B cell (primary cell): ENCODE results near the gene TRUB1. TPM values are rescaled to one million over a fixed set of nuclear protein-coding genes. Genes with fewer than 3 reads are reported as not detected.

Experiments
- ATAC-seq: fragments of 200-7000 bp; cut with Tn5 transposase; one replicate; pipeline ENCODE4 v1.10.0; 2021; ENCODE audit warnings: low read depth, mild to moderate bottlenecking, moderate number of reproducible peaks, moderate library complexity
- CTCF ChIA-PET: fragments of 350-600 bp; sonication (Branson Sonifier 250); formaldehyde crosslinking; loops from one replicate; lab custom pipeline; 2021; ENCODE audit warnings: antibody characterized with exemption, inconsistent platforms; lab: Charles Lee
- POLR2A ChIA-PET: fragments of 350-600 bp; sonication (Branson Sonifier 250); formaldehyde crosslinking; loops from one replicate; lab custom pipeline; 2021; ENCODE audit warnings: antibody characterized with exemption; lab: Charles Lee
- DNase-seq: peaks from one replicate; pipeline ENCODE4 v3.0.0; 2013
- H2AFZ ChIP-seq: 2 replicates; pipeline ENCODE4 v1.6.1; 2012; ENCODE audit warnings: mild to moderate bottlenecking, low read depth, low read length; ENCODE audit not compliant: insufficient read depth, poor library complexity, severe bottlenecking
- H3K27ac ChIP-seq, 2 donors: 1 replicate in 1 of 2; 2 replicates in 1 of 2; pipeline ENCODE4 v1.5.1; 2012 to 2013; ENCODE audit warnings: low read length in 2 of 2, mild to moderate bottlenecking in 2 of 2, moderate library complexity in 1 of 2
- H3K27me3 ChIP-seq, 4 experiments: fragments of 200-600 bp in 1 of 4; sonication (generic) in 1 of 4; replicated peaks in 1 of 4; 1 replicate in 2 of 4; 2 replicates in 2 of 4; pipeline versions ENCODE4 v1.6.1 to v1.7.0; 2013 to 2016; ENCODE audit warnings: low read length in 3 of 4, mild to moderate bottlenecking in 2 of 4, mixed read lengths in 1 of 4, moderate library complexity in 1 of 4; ENCODE audit not compliant: insufficient read depth in 4 of 4, control insufficient read depth in 3 of 4; ENCODE audit errors: control extremely low read depth in 1 of 4
- H3K36me3 ChIP-seq, 2 experiments: replicated peaks in 1 of 2; 1 replicate in 1 of 2; 2 replicates in 1 of 2; pipeline versions ENCODE4 v1.6.1 to v1.7.1; 2013; ENCODE audit warnings: low read length in 1 of 2; ENCODE audit not compliant: insufficient read depth in 2 of 2, control insufficient read depth in 1 of 2; ENCODE audit errors: control extremely low read depth in 1 of 2, extremely low read depth in 1 of 2
- H3K4me1 ChIP-seq, 2 donors: fragments of 200-600 bp in 1 of 2; sonication (generic) in 1 of 2; 1 replicate in 1 of 2; 2 replicates in 1 of 2; pipeline versions ENCODE4 v1.5.1 to v1.6.1; 2013 to 2017; ENCODE audit warnings: low read length in 2 of 2; ENCODE audit not compliant: control insufficient read depth in 2 of 2, insufficient read depth in 2 of 2
- H3K4me2 ChIP-seq: replicated peaks from 2 replicates; pipeline ENCODE3; 2012; ENCODE audit warnings: mild to moderate bottlenecking, low read depth, low read length; ENCODE audit not compliant: poor library complexity, severe bottlenecking
- H3K4me3 ChIP-seq, 5 experiments: fragments of 200-600 bp in 1 of 5; sonication (generic) in 1 of 5; 1 replicate in 3 of 5; 2 replicates in 2 of 5; pipeline versions ENCODE4 v1.5.1 to v1.7.0; 2011 to 2016; ENCODE audit warnings: low read length in 4 of 5, mild to moderate bottlenecking in 4 of 5, low read depth in 2 of 5, control low read depth in 1 of 5, moderate library complexity in 1 of 5; ENCODE audit not compliant: insufficient read depth in 1 of 5; ENCODE audit errors: control extremely low read depth in 1 of 5, extremely low read depth in 1 of 5
- H3K79me2 ChIP-seq: fragments of 200-600 bp; sonication (generic); one replicate; pipeline ENCODE4 v1.6.0; 2016; ENCODE audit warnings: low read length; ENCODE audit not compliant: control insufficient read depth, insufficient read depth
- H3K9ac ChIP-seq: fragments of 200-600 bp; sonication (generic); 2 replicates; pipeline ENCODE4 v1.6.1; 2017; ENCODE audit warnings: mild to moderate bottlenecking, low read length, moderate library complexity
- H3K9me3 ChIP-seq, 3 donors: one replicate each; pipeline versions ENCODE4 v1.6.1 to v1.7.1; 2013; ENCODE audit warnings: low read length in 2 of 3; ENCODE audit not compliant: control insufficient read depth in 2 of 3, insufficient read depth in 1 of 3; ENCODE audit errors: control extremely low read depth in 1 of 3
- H4K20me1 ChIP-seq: 2 replicates; pipeline ENCODE4 v1.6.0; 2012; ENCODE audit warnings: mild to moderate bottlenecking, low read length; ENCODE audit not compliant: insufficient read depth, control insufficient read depth, poor library complexity, severe bottlenecking
- H3K27ac Mint-ChIP-seq: one replicate; pipeline ENCODE4 v1.8.0; 2021; ENCODE audit warnings: mixed read lengths
- H3K27me3 Mint-ChIP-seq: one replicate; pipeline ENCODE4 v1.8.0; 2021; ENCODE audit warnings: mixed read lengths
- H3K4me1 Mint-ChIP-seq: one replicate; pipeline ENCODE4 v1.8.0; 2021; ENCODE audit warnings: mixed read lengths
- H3K4me3 Mint-ChIP-seq: one replicate; pipeline ENCODE4 v1.8.0; 2021; ENCODE audit warnings: mixed read lengths
- H3K9me3 Mint-ChIP-seq: one replicate; pipeline ENCODE4 v1.8.0; 2022; ENCODE audit warnings: mixed read lengths; ENCODE audit not compliant: insufficient read depth
- CTCF ChIP-seq: fragments of 200-600 bp; IDR thresholded peaks from one replicate; pipeline ENCODE4 v1.8.0; 2022; ENCODE audit warnings: antibody characterized with exemption, mild to moderate bottlenecking
- EZH2 ChIP-seq: IDR thresholded peaks from 2 replicates; pipeline ENCODE4 v1.6.1; 2012; ENCODE audit warnings: borderline replicate concordance, low read depth, mild to moderate bottlenecking, moderate library complexity, low read length; ENCODE audit not compliant: insufficient read depth, poor library complexity, severe bottlenecking
- WGBS: methylation state at CpG from one replicate; pipeline ENCODE4 v1.1.5; 2013; ENCODE audit warnings: missing lambda C conversion rate; ENCODE audit not compliant: insufficient coverage; 5-methylcytosine and 5-hydroxymethylcytosine counted together
- intact Hi-C: fragments of 100-400 bp; cut with micrococcal nuclease; formaldehyde crosslinking; loops from one replicate; pipeline ENCODE4 v1.10.0; 2022
- polyA plus RNA-seq: library from polyadenylated mRNA; depleted of rRNA; stranded (reverse); fragments of >200 nt; gene quantifications from 2 replicates; pipeline ENCODE4 v1.2.3, GENCODE V29; 2012
- total RNA-seq, 2 donors: library from RNA; stranded (reverse); fragments of 120-200 nt in 1 of 2; gene quantifications; 1 replicate in 1 of 2; 2 replicates in 1 of 2; pipeline versions ENCODE4 v1.2.3 to v1.2.4, GENCODE V29; 2013 to 2022

Gene TRUB1
- total and polyA plus RNA-seq, 2 donors (not counting 1 experiment from before 2014, with no cell fraction given): 6.5 to 15.7 TPM

GRCh38 chr10:115018185-115018931 lies 80.4 kb downstream of the TRUB1 start:
- WGBS: 92% methylated on average over 4 of the region's 9 CpGs
- H3K9me3 ChIP-seq: no peaks in the 10 kb centered on the region
- H3K36me3 ChIP-seq: no peaks in the 10 kb centered on the region
- no peak overlapping the region for H3K4me3 ChIP-seq
- no peaks in the 10 kb centered on the region for H3K9me3 Mint-ChIP-seq
- DNase-seq (no peak), ATAC-seq (no peak)
- no peak overlapping the region for H3K9ac ChIP-seq
- H4K20me1 ChIP-seq: no peaks in the 10 kb centered on the region
- H3K27ac Mint-ChIP-seq: no peak overlapping the region
- ChIA-PET POLR2A (no interaction called here), CTCF (no interaction called here)
- no peak for TF ChIP-seq EZH2
- no peak for TF ChIP-seq CTCF
- H3K4me2 ChIP-seq: no peak overlapping the region
- peaks cover 0 to 5% (median 0%) of the 10 kb centered on the region in 4 experiments for H3K27me3 ChIP-seq
- no peak overlapping the region for H3K4me3 Mint-ChIP-seq
- no peak overlapping the region for H2AFZ ChIP-seq
- peaks cover 19% of the 10 kb centered on the region for H3K4me1 Mint-ChIP-seq
- no peak overlapping the region for H3K27ac ChIP-seq
- intact Hi-C loops: no loop called here
- peaks cover 13% of the 10 kb centered on the region for H3K27me3 Mint-ChIP-seq
- H3K4me1 ChIP-seq: peaks cover 9 to 13% of the 10 kb centered on the region in 2 donors
- H3K79me2 ChIP-seq: no peaks in the 10 kb centered on the region

DNA sequence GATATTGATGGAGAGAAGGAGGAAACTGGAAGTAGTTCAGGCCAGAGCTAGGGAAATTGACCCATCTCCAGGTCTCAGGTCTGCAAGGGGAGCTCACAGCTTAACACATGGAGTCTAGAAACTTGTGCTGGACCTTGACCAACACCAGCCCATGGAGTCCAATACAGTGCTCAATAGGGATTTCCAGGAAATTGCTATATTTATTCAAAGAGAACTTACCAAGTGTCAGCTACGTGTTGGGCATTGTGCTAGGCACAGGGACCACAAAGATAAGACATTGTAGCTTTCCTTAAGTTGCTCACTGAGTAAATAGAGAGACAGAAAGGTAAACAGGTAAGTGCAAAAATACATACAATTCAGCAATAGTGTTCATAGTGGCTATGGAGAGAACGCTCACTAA lies 82.5 kb downstream of the TRUB1 start:
- Histone ChIP-seq H3K36me3 (no peaks in the 10 kb centered on the region), H3K79me2 (no peaks in the 10 kb centered on the region), H3K9me3 (no peaks in the 10 kb centered on the region), H4K20me1 (no peaks in the 10 kb centered on the region), H3K27me3 (no peaks in the 10 kb centered on the region), H3K27ac (no peak overlapping the region), H2AFZ (no peak overlapping the region), H3K4me2 (no peak overlapping the region), H3K4me3 (no peak overlapping the region), H3K9ac (no peak overlapping the region), H3K4me1 (peaks cover 10 to 13% of the 10 kb centered on the region in 2 donors)
- H3K4me3 Mint-ChIP-seq: no peak overlapping the region
- no peaks in the 10 kb centered on the region for H3K9me3 Mint-ChIP-seq
- DNase-seq: no peak
- H3K27me3 Mint-ChIP-seq: peaks cover 8% of the 10 kb centered on the region
- POLR2A ChIA-PET: no interaction called here
- WGBS: no CpG with 5 or more reads among the region's 2 CpGs
- H3K4me1 Mint-ChIP-seq: peaks cover 22% of the 10 kb centered on the region
- CTCF ChIA-PET: no interaction called here
- ATAC-seq: no peak
- intact Hi-C loops: no loop called here
- TF ChIP-seq CTCF (no peak), EZH2 (no peak)
- no peak overlapping the region for H3K27ac Mint-ChIP-seq
